Brain pericyte (primary cell): Measurements from ENCODE around the gene RFNG.

ENCODE experiments used
- DNase-seq: peaks from one replicate; pipeline ENCODE4 v3.0.0-alpha.2; 2012; ENCODE audit warnings: low read depth, low spot score

Gene RFNG

GRCh38 chr17:82058855-82059249, 7.2 kb upstream of the RFNG start:
- no peak for DNase-seq

GRCh38 chr17:82058230-82058854, 6.7 kb upstream of the RFNG start:
- DNase-seq = no peak

GRCh38 chr17:82056729-82057621, 5.4 kb upstream of the RFNG start:
- DNase-seq = no peak

- DNase-seq = no peak
Observed at GRCh38 chr17:82055965-82056728, 4.5 kb upstream of the RFNG start.

GRCh38 chr17:82055023-82055964, 3.7 kb upstream of the RFNG start:
- DNase-seq = no peak

- DNase-seq = no peak
Observed at GRCh38 chr17:82054351-82055022, 2.9 kb upstream of the RFNG start.

GRCh38 chr17:82053556-82054263, 2.1 kb upstream of the RFNG start:
- no peak for DNase-seq

- no peak for DNase-seq
Observed at GRCh38 chr17:82053130-82053529, 1.5 kb upstream of the RFNG start.

- no peak for DNase-seq
Observed at GRCh38 chr17:82052638-82053059, 1.0 kb upstream of the RFNG start.

GRCh38 chr17:82050761-82051641, 610 bp downstream of the RFNG start:
- DNase-seq = no peak

GRCh38 chr17:82050152-82050760, 1.4 kb downstream of the RFNG start:
- DNase-seq = no peak

GRCh38 chr17:82049521-82049971, 2.1 kb downstream of the RFNG start:
- DNase-seq = no peak

- no peak for DNase-seq
Observed at GRCh38 chr17:82049106-82049505, 2.5 kb downstream of the RFNG start.

- DNase-seq = no peak
Observed at GRCh38 chr17:82048571-82048971, 3.0 kb downstream of the RFNG start.

- DNase-seq = no peak
Observed at GRCh38 chr17:82047914-82048570, 3.6 kb downstream of the RFNG start.

- no peak for DNase-seq
Observed at GRCh38 chr17:82047379-82047778, 4.2 kb downstream of the RFNG start.

GRCh38 chr17:82046903-82047302, 4.7 kb downstream of the RFNG start:
- no peak for DNase-seq

- DNase-seq = no peak
Observed at GRCh38 chr17:82045936-82046484, 5.6 kb downstream of the RFNG start.
